Upper lobe of left lung (tissue), 6 donors: Measurements from ENCODE around the gene ADGRG3. TPM values are rescaled to one million over a fixed set of nuclear protein-coding genes. Genes with fewer than 3 reads are reported as not detected.

Experiments used
- ATAC-seq, 2 donors: fragments of 200-7000 bp; cut with Tn5 transposase; one replicate each; pipeline ENCODE4 v1.9.1; 2022; ENCODE audit warnings: mild to moderate bottlenecking in 2 of 2, moderate library complexity in 2 of 2; ENCODE audit not compliant: low FRiP score in 2 of 2
- DNase-seq, 2 donors: peaks; one replicate each; pipeline ENCODE4 v3.0.0-alpha.2; 2019 to 2020
- H3K27ac ChIP-seq, 4 donors: fragments of 200-600 bp; sonication (generic); one replicate each; pipeline ENCODE4 v1.5.1; 2016 to 2019
- H3K27me3 ChIP-seq, 4 donors: fragments of 200-600 bp; sonication (generic); one replicate each; pipeline ENCODE4 v1.5.1; 2017 to 2019
- H3K36me3 ChIP-seq, 4 donors: fragments of 200-600 bp; sonication (generic); one replicate each; pipeline ENCODE4 v1.5.1; 2016 to 2019
- H3K4me1 ChIP-seq, 4 donors: fragments of 200-600 bp; sonication (generic); one replicate each; pipeline ENCODE4 v1.5.1; 2018 to 2019
- H3K4me3 ChIP-seq, 4 donors: fragments of 200-600 bp; sonication (generic); one replicate each; pipeline ENCODE4 v1.5.1; 2017 to 2019; ENCODE audit warnings: mild to moderate bottlenecking in 2 of 4, moderate library complexity in 1 of 4
- H3K9me3 ChIP-seq, 4 donors: fragments of 200-600 bp; sonication (generic); one replicate each; pipeline ENCODE4 v1.5.1; 2018 to 2019
- EP300 ChIP-seq, 4 donors: sonication (generic); formaldehyde crosslinking; IDR thresholded peaks; one replicate each; pipeline ENCODE4 v1.5.1; 2017; ENCODE audit warnings: antibody characterized with exemption in 4 of 4, control low read depth in 2 of 4
- POLR2A ChIP-seq, 4 donors: fragments of 450-650 bp; IDR thresholded peaks; one replicate each; pipeline ENCODE4 v1.5.1; 2016 to 2017; ENCODE audit warnings: antibody characterized with exemption in 4 of 4, mild to moderate bottlenecking in 2 of 4
- POLR2AphosphoS5 ChIP-seq, 2 donors: sonication (generic); formaldehyde crosslinking; IDR thresholded peaks; one replicate each; pipeline ENCODE4 v1.5.1; 2017; ENCODE audit warnings: antibody characterized with exemption in 2 of 2
- WGBS, 2 donors: methylation state at CpG; one replicate each; pipeline ENCODE4 v1.1.5; 2017 to 2018; 5-methylcytosine and 5-hydroxymethylcytosine counted together
- total RNA-seq, 6 donors: library from RNA; depleted of rRNA in 4 of 6; stranded (reverse); fragments of >200 nt in 4 of 6; gene quantifications; one replicate each; pipeline versions ENCODE4 v1.1.0 to v1.2.1, GENCODE V29; 2016 to 2021
- TF ChIP-seq, protein P1 (sequence below), 6 experiments: fragments of 450-650 bp in 4 of 6; fragments of 200-600 bp in 2 of 6; sonication (generic) in 2 of 6; IDR thresholded peaks; one replicate each; pipeline ENCODE4 v1.5.1; 2016 to 2019; ENCODE audit warnings: antibody characterized with exemption in 6 of 6
- donor health status: DM: no; HTN: no; CAD: no; lungs with moderate emphysema.
- donor health status: DM: no; HTN: yes; CAD: no; lungs with severe emphysema.

ADGRG3 gene
- total RNA-seq, 6 donors from 2014 or later, result 3.1 to 17.2 (median 8.4) TPM

DNA sequence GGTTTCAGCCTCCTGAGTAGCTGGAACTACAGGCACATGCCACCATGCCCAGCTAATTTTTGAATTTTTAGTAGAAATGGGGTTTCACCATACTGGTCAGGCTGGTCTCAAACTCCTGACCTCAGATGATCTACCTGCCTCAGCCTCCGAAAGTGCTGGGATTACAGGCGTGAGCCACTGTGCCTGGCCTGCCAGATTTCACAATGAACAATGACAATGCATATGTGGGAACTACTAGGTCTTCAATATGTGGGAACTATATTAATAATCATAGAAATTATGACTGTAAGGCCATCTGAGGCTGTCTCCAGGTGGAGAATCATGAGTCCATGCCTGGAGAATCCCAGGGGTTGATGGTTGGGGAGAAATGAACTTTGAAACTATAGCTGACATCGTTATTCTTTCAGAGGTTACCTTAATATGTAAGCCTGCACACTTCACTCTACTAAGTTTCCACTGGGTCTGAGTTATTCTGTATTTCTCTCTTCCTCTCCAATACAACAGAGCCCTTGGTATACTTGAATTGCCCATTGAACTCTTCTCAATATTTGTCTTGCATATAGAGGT is 19.3 kb downstream of the ADGRG3 start:
- no peak for ATAC-seq
- peaks cover 0 to 10% (median 3%) of the 10 kb centered on the region in 4 donors for H3K4me1 ChIP-seq
- H3K36me3 ChIP-seq, result no peaks in the 10 kb centered on the region
- TF ChIP-seq, protein P1, sequence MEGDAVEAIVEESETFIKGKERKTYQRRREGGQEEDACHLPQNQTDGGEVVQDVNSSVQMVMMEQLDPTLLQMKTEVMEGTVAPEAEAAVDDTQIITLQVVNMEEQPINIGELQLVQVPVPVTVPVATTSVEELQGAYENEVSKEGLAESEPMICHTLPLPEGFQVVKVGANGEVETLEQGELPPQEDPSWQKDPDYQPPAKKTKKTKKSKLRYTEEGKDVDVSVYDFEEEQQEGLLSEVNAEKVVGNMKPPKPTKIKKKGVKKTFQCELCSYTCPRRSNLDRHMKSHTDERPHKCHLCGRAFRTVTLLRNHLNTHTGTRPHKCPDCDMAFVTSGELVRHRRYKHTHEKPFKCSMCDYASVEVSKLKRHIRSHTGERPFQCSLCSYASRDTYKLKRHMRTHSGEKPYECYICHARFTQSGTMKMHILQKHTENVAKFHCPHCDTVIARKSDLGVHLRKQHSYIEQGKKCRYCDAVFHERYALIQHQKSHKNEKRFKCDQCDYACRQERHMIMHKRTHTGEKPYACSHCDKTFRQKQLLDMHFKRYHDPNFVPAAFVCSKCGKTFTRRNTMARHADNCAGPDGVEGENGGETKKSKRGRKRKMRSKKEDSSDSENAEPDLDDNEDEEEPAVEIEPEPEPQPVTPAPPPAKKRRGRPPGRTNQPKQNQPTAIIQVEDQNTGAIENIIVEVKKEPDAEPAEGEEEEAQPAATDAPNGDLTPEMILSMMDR (IDR thresholded peaks at IDR 0.05), result no peak
- TF ChIP-seq EP300 (IDR thresholded peaks at IDR 0.05) (no peak), POLR2A (IDR thresholded peaks at IDR 0.05) (no peak), POLR2AphosphoS5 (IDR thresholded peaks at IDR 0.05) (no peak)
- H3K9me3 ChIP-seq, result no peaks in the 10 kb centered on the region
- no peaks in the 10 kb centered on the region for H3K27me3 ChIP-seq
- no peak for DNase-seq
- 64 to 75% methylated on average over 3 of the region's 3 CpGs for WGBS, 2 donors
- H3K27ac ChIP-seq, result no peak overlapping the region
- H3K4me3 ChIP-seq, result no peak overlapping the region

DNA sequence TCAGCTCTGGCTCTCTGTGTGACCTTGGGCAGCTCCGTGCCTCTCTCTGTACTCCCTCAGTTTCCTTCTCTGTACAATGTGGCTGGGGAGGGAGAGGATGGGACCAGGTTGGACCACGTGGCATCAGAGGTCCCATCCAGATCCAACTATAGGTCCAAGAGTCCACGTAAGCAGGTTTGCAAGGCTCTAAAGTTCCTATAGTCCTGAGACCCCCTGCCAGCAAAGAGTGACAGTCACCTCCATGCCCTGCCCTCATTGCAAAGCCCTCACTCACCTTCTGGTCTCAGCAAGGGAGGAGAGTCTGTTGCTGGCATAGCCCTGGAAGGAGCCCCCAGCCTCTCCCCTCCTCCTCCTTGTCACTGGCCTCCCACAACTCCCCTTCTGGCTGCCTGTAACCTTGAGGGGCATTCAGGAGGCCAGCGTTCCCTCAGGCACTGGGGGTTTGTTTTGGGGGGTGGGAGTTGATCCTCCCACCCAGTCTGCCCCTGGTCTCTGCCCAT is 20.4 kb downstream of the ADGRG3 start:
- H3K27ac ChIP-seq, result peak overlapping the region in 2 of 4 donors; percentile 39 to 52
- DNase-seq, result no peak
- no peak for ATAC-seq

DNA sequence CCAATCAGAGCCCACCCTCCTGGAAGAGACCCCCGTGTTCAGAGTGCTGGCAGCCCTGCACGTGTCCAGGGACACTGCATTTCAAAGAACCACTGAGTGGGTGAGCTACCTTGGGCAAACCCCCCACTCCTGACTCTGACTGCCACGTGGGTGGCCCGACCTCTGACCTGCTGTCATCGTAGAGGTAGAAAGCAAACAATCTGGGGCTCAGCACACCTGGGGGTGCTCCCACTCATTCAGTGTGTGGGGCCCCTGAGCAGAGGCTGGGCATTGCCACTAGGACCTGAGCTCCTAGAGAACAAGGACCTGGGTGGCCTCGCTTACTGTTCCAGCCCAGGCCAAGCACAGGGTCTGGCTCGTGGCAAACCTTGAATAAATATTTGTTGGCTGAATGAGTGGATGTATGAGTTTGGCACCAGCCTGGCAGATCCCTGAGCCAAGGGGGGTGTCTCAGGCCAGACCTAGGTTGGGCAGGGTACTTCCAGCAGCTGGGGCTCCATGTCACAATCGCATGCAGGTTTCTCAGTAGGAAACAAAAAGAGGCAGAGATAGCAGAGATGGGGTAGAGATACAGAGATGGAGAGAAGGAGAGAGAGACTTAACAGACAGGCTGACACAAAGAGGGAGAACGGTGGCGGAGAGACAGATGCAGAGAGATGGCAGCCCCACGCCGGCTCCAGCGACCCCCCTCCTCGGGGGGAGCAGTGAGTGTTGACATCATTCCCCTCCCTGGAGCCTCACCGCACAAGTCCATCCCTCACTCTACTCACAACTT is 21.1 kb downstream of the ADGRG3 start:
- ATAC-seq, result peak in 1 of 2 donors; percentile 54

More for the DNA sequence above, 20.4 kb downstream of the ADGRG3 start:
- WGBS, 2 donors, result 74 to 77% methylated on average over 4 of the region's 4 CpGs
- no peak for TF ChIP-seq POLR2AphosphoS5 (IDR thresholded peaks at IDR 0.05)
- TF ChIP-seq, protein P1 (IDR thresholded peaks at IDR 0.05), result no peak
- H3K4me1 ChIP-seq, result peaks cover 0 to 10% (median 3%) of the 10 kb centered on the region in 4 donors
- no peaks in the 10 kb centered on the region for H3K36me3 ChIP-seq
- no peaks in the 10 kb centered on the region for H3K9me3 ChIP-seq
- H3K4me3 ChIP-seq, result no peak overlapping the region
- no peaks in the 10 kb centered on the region for H3K27me3 ChIP-seq

DNA sequence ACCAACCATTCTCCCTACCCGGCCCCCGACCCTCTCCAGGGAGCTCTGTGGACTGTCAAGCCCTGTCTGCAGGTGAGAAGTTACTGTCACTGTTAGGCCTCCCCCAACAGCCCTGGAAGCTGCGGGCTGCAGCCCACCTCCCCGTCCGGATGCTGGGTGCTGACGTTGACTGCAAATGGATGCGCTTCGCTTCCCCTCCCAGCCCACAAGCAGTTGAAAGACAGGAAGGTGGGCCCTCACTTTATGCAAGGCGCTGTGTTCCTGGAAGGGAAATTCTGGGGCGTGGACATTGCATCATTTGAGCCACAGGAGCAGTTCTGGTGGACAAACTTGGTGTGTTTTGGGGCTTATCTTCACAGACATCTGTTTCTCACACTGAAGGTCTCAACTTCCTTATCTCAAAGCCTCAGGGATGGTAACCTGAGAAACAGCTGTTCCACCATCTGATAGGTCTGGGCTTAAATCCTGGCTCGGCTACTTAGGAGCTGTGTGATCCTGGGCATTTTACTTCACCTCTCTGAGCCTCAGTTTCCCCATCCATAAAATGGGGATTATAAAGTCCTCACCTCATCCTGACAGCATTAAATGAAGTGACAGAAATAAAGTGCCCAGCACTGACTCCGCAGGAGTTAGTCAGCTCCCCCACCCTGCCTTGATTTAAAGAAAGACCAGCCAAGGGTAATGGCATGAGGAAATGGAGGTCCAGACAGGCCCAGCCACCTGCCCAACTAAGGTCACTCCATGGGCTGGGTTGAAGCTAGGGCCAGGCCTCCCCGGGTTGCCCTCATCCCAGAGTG is 21.9 kb downstream of the ADGRG3 start:
- H3K4me1 ChIP-seq, result peaks cover 0 to 10% (median 3%) of the 10 kb centered on the region in 4 donors
- WGBS, 2 donors, result 34 to 41% methylated on average over 11 to 13 of the region's 13 CpGs
- no peaks in the 10 kb centered on the region for H3K9me3 ChIP-seq
- no peak overlapping the region for H3K4me3 ChIP-seq
- H3K27ac ChIP-seq, result peak overlapping the region; percentile 10 to 52 (median 42)
- ATAC-seq (peak in 1 of 2 donors; percentile 22), DNase-seq (peak in 1 of 2 donors; percentile 52)
- H3K27me3 ChIP-seq, result no peaks in the 10 kb centered on the region
- no peaks in the 10 kb centered on the region for H3K36me3 ChIP-seq
- TF ChIP-seq POLR2AphosphoS5 (IDR thresholded peaks at IDR 0.05) (no peak), EP300 (IDR thresholded peaks at IDR 0.05) (no peak), POLR2A (IDR thresholded peaks at IDR 0.05) (no peak)
- TF ChIP-seq, protein P1 (IDR thresholded peaks at IDR 0.05), result no peak

More for the DNA sequence above, 21.1 kb downstream of the ADGRG3 start:
- 28 to 34% methylated on average over 13 to 15 of the region's 15 CpGs for WGBS, 2 donors
- Histone ChIP-seq H3K4me1 (peaks cover 0 to 10% (median 3%) of the 10 kb centered on the region in 4 donors), H3K27me3 (no peaks in the 10 kb centered on the region), H3K27ac (peak overlapping the region in 3 of 4 donors; percentile 39 to 52 (median 46)), H3K36me3 (no peaks in the 10 kb centered on the region), H3K9me3 (no peaks in the 10 kb centered on the region), H3K4me3 (no peak overlapping the region)
- TF ChIP-seq, protein P1 (IDR thresholded peaks at IDR 0.05), result no peak
- TF ChIP-seq EP300 (IDR thresholded peaks at IDR 0.05) (no peak), POLR2A (IDR thresholded peaks at IDR 0.05) (no peak), POLR2AphosphoS5 (IDR thresholded peaks at IDR 0.05) (no peak)
- no peak for DNase-seq
